ENCODE measurements around the gene ZIC2.

- TF ChIP-seq POLR2A (IDR thresholded peaks at IDR 0.05; ENCODE audit: extremely low read depth, insufficient read length), result no peak
- no peak for TF ChIP-seq CTCF (IDR thresholded peaks at IDR 0.05; ENCODE audit: low read depth, low read length)
- TF ChIP-seq MAX (IDR thresholded peaks at IDR 0.05; ENCODE audit: low read depth, low read length), result no peak
Measured at GRCh38 chr13:100014621-100015020, 33.0 kb downstream of the ZIC2 start.

Measured in NB4 (cell line).